Adipose tissue (tissue), 3 donors: ENCODE measurements around the gene KLHL17. TPM values are rescaled to one million over a fixed set of nuclear protein-coding genes. Genes with fewer than 3 reads are reported as not detected.
"Not testable (repeated sequence)": the region's sequence is repeated elsewhere in the genome, so short reads cannot be mapped to it uniquely, and the experiment has no call there.

Experiments used
- H3K27ac ChIP-seq: one replicate; pipeline ENCODE4 v1.5.1; 2013; ENCODE audit warnings: low read depth, low read length
- WGBS, 3 donors: extraction: QIAGEN DNeasy Blood & Tissue Kit; methylation state at CpG; one replicate each; pipeline ENCODE4 v1.1.7; 2013; 5-methylcytosine and 5-hydroxymethylcytosine counted together
- polyA plus RNA-seq, 3 donors: library from polyadenylated mRNA; stranded (reverse); fragments of 200-250 nt; gene quantifications; one replicate each; pipeline ENCODE4 v1.2.3, GENCODE V29; 2013
- donor health status: healthy with polysubstance abuse.
- donor health status: Bipolar disorder and iron deficiency.
- donor health status: healthy.

Gene KLHL17
- polyA plus RNA-seq, 3 donors, result 5.9 to 10.6 (median 6.3) TPM

DNA sequence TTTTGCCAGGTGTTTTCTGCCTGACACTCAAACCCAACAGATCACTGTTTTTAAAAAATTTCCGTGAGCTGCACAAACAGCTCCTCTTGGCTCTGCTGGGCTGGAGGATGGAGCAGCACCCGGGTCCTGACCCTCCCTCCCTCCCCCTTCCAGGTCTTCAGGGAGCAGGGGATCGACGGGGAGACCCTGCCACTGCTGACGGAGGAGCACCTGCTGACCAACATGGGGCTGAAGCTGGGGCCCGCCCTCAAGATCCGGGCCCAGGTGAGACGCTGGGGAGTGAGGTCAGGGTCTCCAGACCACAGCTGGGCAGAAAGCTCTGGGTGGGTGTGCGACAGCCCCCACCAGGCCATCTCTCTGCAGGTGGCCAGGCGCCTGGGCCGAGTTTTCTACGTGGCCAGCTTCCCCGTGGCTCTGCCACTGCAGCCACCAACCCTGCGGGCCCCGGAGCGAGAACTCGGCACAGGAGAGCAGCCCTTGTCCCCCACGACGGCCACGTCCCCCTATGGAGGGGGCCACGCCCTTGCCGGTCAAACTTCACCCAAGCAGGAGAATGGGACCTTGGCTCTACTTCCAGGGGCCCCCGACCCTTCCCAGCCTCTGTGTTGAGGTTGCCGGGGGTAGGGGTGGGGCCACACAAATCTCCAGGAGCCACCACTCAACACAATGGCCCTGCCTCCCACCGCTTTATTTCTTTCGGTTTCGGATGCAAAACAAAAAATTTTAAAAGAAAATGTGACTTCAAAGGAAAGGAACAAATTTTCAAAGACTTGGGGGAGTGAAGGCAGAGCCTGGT, 16.6 kb upstream of the KLHL17 start:
- 65 to 80% (median 65%) methylated on average over 27 of the region's 27 CpGs for WGBS, 3 donors
- H3K27ac ChIP-seq, result no peak overlapping the region

DNA sequence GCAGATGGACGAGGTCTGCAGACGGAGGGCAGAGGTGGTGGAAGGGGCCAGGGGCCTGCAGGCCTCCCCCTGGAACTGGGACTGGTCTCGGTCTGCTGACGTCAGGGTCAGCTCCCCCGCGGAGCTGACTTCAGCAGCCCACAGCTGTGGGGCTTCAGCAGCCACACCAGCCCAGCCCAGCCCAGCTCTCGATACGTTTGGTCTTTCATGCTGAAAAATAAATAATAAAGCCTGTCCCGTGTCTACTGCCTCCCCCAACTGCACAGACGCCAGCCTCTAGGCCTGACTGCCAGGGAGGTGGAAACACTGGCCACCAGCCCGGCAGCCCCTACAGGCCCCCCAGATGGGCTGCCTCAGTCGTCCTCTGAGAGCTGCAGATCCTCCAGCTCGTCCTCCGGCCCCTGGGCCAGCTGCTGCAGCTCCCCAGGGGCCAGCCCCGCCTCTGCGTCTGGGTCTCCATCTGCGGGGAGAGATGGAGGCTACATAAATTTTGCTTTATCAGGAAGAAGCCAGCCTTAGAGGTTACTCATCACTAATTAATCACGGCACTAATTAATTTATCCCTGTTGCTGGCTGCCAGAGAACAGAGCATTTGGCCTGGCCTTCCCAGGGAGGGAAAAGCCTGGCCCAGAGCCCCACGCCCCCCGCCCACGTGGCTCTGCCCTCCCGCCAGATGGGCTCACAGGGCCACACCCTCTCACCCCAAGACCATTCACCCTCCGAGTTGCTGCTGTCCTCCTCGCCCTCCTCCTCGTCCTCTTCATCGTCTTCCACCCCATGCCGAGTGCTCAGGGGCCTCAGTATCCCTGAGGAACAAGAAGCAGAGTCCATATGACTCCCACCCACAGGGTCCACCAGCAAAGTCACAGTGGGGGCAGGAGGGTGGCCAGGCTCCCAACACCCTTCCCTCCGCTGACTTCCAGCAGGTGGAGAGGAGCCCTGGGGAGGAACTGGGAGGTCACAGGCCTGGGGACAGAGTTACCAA, 15.8 kb upstream of the KLHL17 start:
- H3K27ac ChIP-seq, result no peak overlapping the region
- 53 to 74% (median 59%) methylated on average over 28 of the region's 28 CpGs for WGBS, 3 donors

DNA sequence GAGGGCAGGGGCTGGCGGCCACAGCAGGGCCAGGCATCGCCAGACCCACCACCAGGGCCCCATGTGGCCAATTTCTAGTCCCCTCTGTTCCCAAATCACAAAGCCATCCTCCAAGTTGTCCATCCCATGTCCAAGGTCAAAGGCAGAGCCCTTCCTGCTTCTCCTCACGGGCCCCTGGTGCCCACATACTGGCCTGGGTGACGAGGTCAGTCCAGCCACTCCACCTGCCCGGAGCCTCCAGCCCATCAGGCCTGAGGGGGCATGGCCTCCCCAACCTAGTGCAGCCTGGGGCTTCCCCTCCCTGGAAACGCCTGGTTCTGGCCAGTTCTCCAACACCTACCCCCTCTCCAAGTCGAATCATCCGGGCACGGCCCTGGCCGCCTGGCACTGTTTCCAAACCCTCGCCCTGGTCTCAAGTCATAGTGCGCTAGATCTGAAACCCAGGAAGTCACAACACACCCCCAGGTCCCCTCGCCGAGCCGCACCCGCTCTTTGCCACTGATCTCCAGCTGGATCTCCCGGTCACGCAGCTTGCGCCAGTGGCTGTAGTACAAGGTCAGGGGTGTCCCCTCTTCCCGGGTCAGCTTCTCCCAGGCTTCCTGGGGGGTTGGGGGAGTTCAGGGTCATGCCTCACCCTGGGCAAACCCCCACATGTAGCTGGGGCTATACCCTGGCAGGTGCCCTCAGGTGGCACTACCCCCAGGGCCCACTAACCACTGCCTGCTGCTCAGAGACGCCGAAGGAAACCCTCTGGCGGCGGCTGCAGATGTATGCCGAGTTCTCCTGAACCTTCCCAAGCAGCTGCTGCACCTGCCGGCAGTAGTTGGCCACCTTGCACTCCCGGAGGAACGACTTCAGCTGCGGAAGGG, 14.5 kb upstream of the KLHL17 start:
- no peak overlapping the region for H3K27ac ChIP-seq
- 91 to 93% (median 93%) methylated on average over 29 of the region's 29 CpGs for WGBS, 3 donors

DNA sequence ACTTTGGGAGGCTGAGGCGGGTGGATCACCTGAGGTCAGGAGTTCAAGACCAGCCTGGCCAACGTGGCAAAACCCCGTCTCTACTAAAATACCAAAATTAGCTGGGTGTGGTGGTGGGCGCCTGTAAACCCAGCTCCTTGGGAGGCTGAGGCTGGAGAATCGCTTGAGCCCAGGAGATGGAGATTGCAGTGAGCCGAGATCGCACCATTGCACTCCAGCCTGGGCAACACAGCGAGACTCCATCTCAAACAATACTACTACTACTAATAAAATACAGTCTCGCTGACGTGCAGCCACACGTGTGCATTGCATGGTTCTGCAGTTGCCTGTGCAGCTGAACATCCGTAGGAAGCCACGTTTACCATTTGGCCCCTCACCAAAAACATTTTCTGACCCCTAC, 13.6 kb upstream of the KLHL17 start:
- H3K27ac ChIP-seq, result not testable (repeated sequence)
- WGBS, 3 donors, result 89 to 95% (median 94%) methylated on average over 13 of the region's 13 CpGs

DNA sequence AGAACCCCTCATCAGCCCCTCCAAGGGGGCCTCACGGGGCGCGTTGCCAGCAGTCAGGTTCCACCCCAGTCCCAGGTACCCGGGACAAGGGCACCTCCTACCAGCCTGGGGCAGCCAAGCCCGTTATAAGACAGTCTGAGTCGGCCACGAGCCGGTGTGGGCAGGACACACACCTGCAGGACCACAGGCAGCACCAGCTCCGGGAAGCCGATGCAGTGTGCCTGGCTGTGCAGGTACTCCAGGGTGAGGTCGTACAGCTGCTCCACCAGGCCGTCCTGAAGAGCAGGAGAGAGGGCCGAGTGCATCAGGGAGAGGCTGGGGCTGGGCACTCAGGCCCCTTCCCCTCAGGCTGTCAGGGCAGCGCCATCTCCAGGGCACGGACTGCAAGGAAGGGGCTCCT, 12.4 kb upstream of the KLHL17 start:
- WGBS, 3 donors, result 94 to 98% (median 95%) methylated on average over 12 to 15 of the region's 15 CpGs
- H3K27ac ChIP-seq, result no peak overlapping the region

DNA sequence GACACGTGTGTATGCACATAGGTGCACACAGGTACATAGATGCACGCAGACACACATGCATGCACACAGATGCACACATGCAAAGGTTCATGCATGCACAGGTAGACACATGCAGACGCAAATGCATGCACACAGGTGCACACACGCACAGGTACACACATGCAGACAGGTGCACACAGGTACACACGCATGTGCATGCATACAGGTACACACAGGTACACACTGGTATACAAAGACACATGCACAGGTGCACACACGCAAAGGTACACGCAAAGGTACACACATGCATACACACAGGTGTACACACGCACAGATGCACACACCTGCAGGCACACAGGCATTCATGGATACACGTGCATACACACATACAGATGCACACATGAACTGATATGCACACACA, 10.1 kb upstream of the KLHL17 start:
- no peak overlapping the region for H3K27ac ChIP-seq
- WGBS, 3 donors, result 87 to 96% (median 93%) methylated on average over 9 of the region's 9 CpGs

DNA sequence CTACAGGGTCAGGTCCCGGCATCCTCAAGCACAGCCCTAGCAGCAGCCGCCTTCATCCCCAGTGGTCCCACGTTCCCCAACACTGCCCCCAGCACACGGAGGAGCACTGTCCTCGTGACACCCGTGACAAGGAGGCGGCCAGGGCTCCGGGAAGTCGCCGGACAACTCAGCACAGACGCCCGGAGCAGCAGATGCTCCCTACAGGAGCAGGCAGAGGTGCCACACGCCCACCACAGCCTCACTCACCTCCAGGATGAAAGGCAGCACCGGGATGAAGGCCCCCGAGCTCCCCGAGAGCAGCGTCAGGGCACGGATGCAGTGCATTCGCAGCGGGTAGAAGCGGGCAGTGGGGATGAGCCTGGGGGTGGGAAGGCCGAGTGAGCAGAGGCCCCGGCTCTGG, 9.5 kb upstream of the KLHL17 start:
- WGBS, 3 donors, result 95% methylated on average over 22 to 23 of the region's 23 CpGs
- H3K27ac ChIP-seq, result no peak overlapping the region

DNA sequence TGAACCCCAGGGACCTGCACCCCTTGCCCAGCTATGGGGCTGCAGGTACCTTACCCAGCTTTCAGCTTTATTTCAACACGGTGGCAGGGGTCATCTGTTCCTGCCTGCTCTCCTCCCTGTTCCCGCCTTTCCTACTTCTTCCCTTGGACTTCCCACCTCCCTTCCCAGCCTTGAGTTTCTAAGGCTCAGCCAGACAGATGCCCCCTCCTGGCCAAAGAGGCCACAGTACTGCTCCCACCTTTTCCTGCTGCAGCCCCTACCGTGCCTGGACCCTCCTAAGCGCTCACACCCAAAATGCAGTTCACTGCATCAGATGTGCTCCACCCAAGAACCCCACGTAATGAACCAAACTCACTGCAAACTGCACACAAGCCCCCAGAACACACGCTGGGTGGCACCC, 9.0 kb upstream of the KLHL17 start:
- no peak overlapping the region for H3K27ac ChIP-seq
- WGBS, 3 donors, result 76 to 82% (median 77%) methylated on average over 6 of the region's 6 CpGs

DNA sequence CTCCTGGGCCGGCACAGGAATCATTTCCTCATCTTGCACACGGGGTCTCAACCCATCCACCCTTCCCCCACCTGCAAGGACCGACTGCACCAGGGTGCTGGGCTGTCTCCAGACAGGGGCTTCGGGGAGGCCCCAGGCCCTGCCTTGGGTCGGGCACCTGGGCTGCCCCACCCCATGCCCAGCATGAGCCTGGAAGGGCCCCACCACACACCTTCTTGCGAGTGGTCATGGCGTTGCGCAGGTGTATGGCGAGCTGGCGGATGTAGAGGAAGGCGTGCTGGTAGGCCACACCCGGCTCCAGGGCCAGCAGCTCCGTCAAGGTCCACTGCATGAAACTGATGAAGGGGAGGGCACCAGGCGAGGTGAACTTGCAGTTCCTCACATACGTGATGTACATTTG, 8.2 kb upstream of the KLHL17 start:
- 91 to 94% (median 92%) methylated on average over 15 of the region's 15 CpGs for WGBS, 3 donors
- H3K27ac ChIP-seq, result no peak overlapping the region

DNA sequence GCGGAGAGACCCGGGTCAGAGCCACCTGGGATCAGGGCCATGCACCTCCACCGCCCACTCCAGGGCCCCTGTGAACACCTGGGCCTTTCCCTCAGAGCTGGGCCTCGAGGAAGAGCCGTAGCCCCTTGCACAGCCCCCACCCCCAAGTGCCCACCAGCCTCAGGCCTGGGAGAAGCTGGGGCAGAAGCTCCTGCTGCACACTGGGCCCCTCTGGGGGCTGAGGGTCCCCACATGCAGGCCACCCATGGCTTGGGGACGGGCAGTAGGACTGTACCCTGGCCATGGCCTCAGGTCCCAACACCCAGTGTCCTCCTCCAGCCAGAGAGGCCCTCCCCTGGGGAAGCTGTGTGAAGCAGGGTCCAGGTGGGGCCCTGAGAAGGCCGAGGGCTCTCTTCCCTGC, 7.8 kb upstream of the KLHL17 start:
- no peak overlapping the region for H3K27ac ChIP-seq
- WGBS, 3 donors, result 79 to 93% (median 89%) methylated on average over 7 of the region's 7 CpGs

DNA sequence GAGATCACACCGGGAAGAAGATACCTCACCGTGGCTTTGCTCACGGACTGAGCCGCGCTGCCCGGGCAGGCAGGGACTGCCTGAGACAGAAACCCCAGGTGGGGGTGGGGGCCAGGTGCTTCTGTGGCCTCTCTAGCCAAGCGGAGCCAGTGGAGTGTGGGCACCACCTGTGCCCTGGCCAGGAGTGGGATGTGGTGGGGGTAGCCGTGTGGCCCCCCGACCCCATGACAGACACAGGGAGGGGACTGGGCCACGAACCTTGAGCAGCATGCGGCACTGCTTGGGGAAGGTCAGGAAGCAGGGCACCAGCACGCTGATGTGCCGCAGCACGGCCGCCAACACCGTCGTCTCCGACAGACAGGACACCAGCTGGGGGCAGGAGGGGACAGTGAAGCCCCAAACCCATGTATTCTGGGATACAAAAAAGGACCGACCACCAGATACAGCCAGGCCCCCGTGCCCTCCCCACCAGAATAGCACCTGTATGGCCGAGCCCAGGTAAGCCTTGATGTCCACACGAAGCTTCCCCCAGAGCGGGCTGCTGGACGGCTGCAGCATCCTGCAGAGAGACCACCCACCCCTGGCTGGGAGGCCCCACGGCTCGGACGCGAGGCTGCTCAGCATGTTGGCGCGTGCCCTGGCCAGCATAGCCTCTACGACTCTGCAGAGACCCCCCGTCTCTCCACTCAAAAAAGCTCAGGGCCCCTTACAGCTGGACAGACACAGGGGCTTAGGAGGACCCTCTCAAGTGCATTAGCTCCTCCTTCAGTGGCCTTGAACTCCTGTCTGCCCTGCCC, 6.7 kb upstream of the KLHL17 start:
- no peak overlapping the region for H3K27ac ChIP-seq
- 91 to 92% (median 91%) methylated on average over 31 to 32 of the region's 32 CpGs for WGBS, 3 donors

DNA sequence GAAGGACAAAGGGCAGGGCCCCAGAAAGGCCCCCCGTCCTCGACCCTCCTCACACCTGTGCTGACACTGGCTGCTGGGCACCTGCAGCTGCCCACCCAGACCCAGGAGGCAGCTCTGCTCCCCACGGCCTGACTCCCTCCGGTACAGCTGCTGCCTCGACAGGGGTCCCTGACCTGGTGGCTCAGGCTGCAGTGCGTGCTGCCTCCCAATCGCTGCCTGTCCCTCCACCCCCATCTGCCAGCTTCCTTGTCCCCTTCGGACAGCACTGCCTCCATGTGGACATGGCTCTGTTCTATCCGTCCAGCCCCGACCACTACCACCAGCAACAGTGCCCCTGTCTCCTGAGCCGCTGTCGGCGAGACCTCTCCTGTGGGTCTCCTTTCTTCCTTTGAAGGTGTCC, 5.5 kb upstream of the KLHL17 start:
- H3K27ac ChIP-seq, result no peak overlapping the region
- 83 to 91% (median 91%) methylated on average over 13 of the region's 13 CpGs for WGBS, 3 donors

DNA sequence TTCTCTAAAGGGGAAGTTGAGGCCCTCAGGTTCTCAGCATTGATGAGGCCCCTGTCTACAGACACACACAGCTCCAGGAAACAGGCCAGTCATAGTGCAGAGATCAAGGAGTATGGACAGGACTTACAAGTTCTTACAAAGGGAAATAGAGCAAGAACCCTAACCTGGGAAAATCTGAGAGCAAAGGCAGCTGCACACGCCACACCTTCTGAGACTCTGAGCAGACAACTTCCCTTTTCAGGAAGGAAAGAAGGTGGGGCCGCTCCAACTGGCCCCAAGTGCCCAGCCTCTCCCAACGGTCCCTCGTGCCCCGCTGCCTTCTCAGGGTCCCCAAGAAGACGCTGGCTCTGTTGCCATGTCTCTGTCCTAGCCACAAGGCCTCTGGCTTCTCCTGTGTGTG, 4.9 kb upstream of the KLHL17 start:
- no peak overlapping the region for H3K27ac ChIP-seq
- 45 to 68% (median 64%) methylated on average over 6 of the region's 6 CpGs for WGBS, 3 donors

DNA sequence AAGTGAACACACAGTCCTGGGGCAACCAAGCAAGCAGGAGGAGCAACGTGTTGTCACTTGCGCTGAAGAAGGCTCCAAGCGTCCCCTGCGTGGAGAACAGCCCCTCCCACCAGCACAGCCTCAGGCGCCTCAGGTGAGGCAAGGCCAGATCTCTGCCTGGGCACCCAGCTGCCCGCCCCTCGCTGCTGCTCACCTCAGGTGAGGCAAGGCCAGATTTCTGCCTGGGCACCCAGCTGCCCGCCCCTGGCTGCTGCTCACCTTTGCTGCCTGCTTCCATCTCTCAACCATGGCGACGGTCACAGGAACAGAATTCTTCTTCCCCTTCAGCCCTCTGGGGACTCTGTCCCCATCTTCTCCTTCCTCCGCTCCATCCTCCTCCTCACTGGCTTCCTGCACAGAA, 3.7 kb upstream of the KLHL17 start:
- H3K27ac ChIP-seq, result no peak overlapping the region
- WGBS, 3 donors, result 88 to 92% (median 89%) methylated on average over 11 of the region's 11 CpGs

DNA sequence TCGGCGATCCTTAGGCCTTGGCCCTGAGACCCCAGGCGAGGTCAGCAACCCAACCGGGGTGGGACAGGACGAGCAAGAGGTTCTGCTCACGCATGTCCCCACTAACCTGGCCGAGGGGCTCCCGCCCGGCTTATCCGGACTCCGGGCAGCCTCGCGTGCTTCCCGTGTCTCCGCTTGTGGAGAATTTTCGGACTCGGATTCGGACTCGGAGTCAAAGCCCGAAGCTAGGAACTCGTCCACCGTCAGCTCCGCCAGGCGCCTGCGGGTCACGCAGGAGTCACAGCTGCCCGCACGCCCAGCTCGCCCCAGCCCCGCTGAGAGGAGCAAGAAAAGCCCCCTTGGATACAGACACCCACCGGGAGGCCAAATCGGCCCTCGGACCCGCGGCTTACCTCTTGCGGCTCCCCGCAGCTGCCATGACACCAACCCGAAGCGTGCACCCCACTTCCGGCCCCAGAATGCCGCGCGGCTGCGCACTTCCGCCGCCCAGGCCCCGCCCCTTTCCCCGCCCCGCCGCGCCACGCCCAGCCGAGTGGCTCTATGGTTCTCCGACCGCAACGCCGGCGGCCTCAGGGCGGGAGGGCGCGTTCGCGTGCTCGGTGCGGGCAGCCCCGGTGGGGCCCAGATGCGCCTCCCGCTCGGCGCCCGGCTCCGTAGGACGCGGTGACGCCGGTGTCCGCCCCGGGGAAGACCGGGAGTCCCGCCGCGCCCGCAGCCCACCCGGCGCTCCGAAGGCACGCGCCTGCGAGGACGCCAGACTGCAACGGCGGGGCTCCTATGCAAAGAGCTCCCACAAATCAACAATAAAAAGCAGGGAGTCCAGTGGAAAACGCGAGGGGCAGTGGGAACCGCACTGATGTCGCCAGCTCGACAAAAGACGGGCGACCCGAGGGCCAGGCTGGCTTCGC, 1.3 kb upstream of the KLHL17 start, which contains the start of gene NOC2L:
NOC2L (minus strand) TSS at position 434 of the 908 bp plus-strand sequence; CDS start at position 418, 16 bp downstream.
- WGBS, 3 donors, result 6 to 8% (median 8%) methylated on average over 78 to 100 of the region's 101 CpGs

DNA sequence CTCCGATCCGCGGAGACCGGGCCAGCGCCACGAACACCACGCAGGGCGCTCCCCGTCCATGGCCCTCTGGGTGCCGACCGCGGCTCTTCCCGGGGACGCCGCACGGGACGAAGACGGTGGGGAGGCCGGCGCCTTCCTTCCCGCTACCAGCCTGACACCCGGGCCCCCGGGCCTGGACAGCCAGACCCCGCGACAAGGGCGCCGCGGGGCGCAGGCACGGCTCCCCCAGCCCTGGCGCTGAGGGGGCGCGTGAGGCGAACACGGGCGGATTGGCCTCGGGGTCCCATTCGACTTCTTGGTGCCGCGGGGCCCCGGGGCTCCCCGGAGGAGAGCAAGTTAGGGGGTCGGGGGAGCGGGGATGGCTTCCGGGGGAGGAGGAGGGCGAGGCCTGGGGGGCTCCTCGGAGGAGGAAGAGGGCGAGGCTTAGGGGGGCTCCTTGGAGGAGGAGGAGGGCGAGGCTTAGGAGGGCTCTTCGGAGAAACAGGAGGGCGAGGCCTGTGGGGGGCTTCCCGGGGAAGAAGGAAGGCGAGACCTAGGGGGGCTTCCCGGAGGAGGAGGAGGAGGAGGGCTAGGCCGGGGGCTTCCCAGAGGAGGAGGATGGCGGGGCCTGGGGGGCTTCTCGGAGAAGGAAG, 537 bp upstream of the KLHL17 start:
- 23 to 30% (median 25%) methylated on average over 48 to 57 of the region's 57 CpGs for WGBS, 3 donors
- no peak overlapping the region for H3K27ac ChIP-seq

More for the DNA sequence above, 1.3 kb upstream of the KLHL17 start, which contains the start of gene NOC2L:
- H3K27ac ChIP-seq, result no peak within 1 kb of the TSS
